NT2/D1 (cell line): ENCODE measurements around the gene WAPL.

ENCODE experiments used
- YY1 ChIP-seq: IDR thresholded peaks from 2 replicates; pipeline ENCODE4 v1.6.1; 2011; ENCODE audit not compliant: insufficient read length, insufficient read depth
- ZNF274 ChIP-seq: IDR thresholded peaks from 2 replicates; pipeline ENCODE4 v1.6.1; 2011; ENCODE audit warnings: mild to moderate bottlenecking, low read depth, low read length

DNA sequence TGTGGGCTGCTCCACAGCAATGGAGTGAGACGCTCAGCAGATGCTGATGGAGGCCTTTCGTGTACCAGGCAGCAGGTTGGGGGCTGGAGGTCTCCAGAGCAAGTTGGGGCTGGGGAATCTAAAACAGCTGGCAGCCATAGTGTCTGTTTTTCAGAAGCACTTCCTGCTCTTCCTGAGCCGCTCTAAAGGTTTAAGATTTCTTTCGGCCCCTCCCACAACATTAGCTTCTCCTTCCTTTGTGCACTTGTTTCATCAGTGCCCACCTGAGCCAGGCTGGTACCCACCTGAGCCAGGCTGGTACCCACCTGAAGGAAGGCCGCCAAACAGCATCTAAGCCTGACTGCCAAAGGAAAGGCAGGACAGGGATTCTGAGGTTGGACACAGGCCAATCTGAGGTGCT, 18.4 kb upstream of the WAPL start:
- TF ChIP-seq YY1 (no peak), ZNF274 (no peak)
